ENCODE results near the gene MCM9. TPM values are rescaled to one million over a fixed set of nuclear protein-coding genes. Genes with fewer than 3 reads are reported as not detected.

Gene MCM9
- total RNA-seq, 1 experiment from 2014 or later: 18.6 TPM

- no peaks in the 10 kb centered on the region for H3K9me3 Mint-ChIP-seq
- H2BK12ac ChIP-seq (ENCODE audit: insufficient read length, low read depth, low read length): no peak overlapping the region
- H4K91ac ChIP-seq (ENCODE audit: insufficient read length, low read depth, low read length): no peak overlapping the region
- H3K23me2 ChIP-seq (ENCODE audit: insufficient read length, low read depth, low read length, poor library complexity, severe bottlenecking): no peaks in the 10 kb centered on the region
- no peak overlapping the region for H2AFZ ChIP-seq (ENCODE audit: low read length)
- no peaks in the 10 kb centered on the region for H3K79me2 ChIP-seq (ENCODE audit: insufficient read depth, low read length)
- no peak overlapping the region for H3K4ac ChIP-seq (ENCODE audit: low read depth, low read length)
- no CpG with 5 or more reads among the region's 2 CpGs for WGBS (ENCODE audit: extremely low coverage, insufficient read length, low lambda C conversion rate)
- no peak overlapping the region for H2BK20ac ChIP-seq (ENCODE audit: low read depth, low read length, poor library complexity, severe bottlenecking)
- H3K9ac ChIP-seq (ENCODE audit: extremely low read depth, insufficient read length, low read length): no peak overlapping the region
- H3K27ac ChIP-seq (ENCODE audit: insufficient read length, low read depth, low read length): no peak overlapping the region
- no peak overlapping the region for H3K4me2 ChIP-seq (ENCODE audit: insufficient read depth, insufficient read length, low read length)
- no peak for DNase-seq
- no peaks in the 10 kb centered on the region for H3K9me3 ChIP-seq (ENCODE audit: control insufficient read depth, low read depth, low read length)
- no peaks in the 10 kb centered on the region for H3K27me3 ChIP-seq (ENCODE audit: insufficient read depth, low read length)
- H3K4me1 ChIP-seq (ENCODE audit: insufficient read depth, low read length): no peaks in the 10 kb centered on the region
- H3T11ph ChIP-seq (ENCODE audit: low read length): no peak overlapping the region
- no peak overlapping the region for H2BK120ac ChIP-seq (ENCODE audit: low read depth, low read length, poor library complexity, severe bottlenecking)
- no peak overlapping the region for H3K14ac ChIP-seq (ENCODE audit: insufficient read depth, low read length)
- no peak overlapping the region for H2AK5ac ChIP-seq (ENCODE audit: insufficient read length, low read length)
- no peak overlapping the region for H3K23ac ChIP-seq (ENCODE audit: insufficient read length, low read depth, low read length)
- no peaks in the 10 kb centered on the region for H4K20me1 ChIP-seq (ENCODE audit: control insufficient read depth, insufficient read depth, insufficient read length)
- H4K5ac ChIP-seq (ENCODE audit: insufficient read length, low read depth, low read length): no peak overlapping the region
- H3K4me1 Mint-ChIP-seq: peaks cover 0 to 2% of the 10 kb centered on the region in 2 experiments; a peak in 1 of 4 replicates
- no peak overlapping the region for H3K4me3 Mint-ChIP-seq
- H3K18ac ChIP-seq (ENCODE audit: insufficient read length, low read depth, low read length): no peak overlapping the region
- TF ChIP-seq, protein P1, sequence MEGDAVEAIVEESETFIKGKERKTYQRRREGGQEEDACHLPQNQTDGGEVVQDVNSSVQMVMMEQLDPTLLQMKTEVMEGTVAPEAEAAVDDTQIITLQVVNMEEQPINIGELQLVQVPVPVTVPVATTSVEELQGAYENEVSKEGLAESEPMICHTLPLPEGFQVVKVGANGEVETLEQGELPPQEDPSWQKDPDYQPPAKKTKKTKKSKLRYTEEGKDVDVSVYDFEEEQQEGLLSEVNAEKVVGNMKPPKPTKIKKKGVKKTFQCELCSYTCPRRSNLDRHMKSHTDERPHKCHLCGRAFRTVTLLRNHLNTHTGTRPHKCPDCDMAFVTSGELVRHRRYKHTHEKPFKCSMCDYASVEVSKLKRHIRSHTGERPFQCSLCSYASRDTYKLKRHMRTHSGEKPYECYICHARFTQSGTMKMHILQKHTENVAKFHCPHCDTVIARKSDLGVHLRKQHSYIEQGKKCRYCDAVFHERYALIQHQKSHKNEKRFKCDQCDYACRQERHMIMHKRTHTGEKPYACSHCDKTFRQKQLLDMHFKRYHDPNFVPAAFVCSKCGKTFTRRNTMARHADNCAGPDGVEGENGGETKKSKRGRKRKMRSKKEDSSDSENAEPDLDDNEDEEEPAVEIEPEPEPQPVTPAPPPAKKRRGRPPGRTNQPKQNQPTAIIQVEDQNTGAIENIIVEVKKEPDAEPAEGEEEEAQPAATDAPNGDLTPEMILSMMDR (conservative IDR thresholded peaks at IDR 0.05): no peak
- H3K36me3 Mint-ChIP-seq (ENCODE audit: insufficient read depth in 1 of 3, low read depth in 3 of 3): peaks cover 0 to 2% (median 0%) of the 10 kb centered on the region in 3 experiments; a peak in 2 of 7 replicates
- no peak overlapping the region for H3K56ac ChIP-seq (ENCODE audit: insufficient read length, low read depth, low read length)
- no peak overlapping the region for H2BK15ac ChIP-seq (ENCODE audit: low read depth, low read length)
- no peak overlapping the region for H3K27ac Mint-ChIP-seq
- H3K27me3 Mint-ChIP-seq (ENCODE audit: low read depth): no peaks in the 10 kb centered on the region
- no peak overlapping the region for H2BK5ac ChIP-seq (ENCODE audit: insufficient read length, low read length)
- H4K8ac ChIP-seq (replicated peaks; ENCODE audit: insufficient read length, low read depth, low read length): no peak overlapping the region
- H3K79me1 ChIP-seq (ENCODE audit: insufficient read depth, low read depth, low read length, poor library complexity, severe bottlenecking): no peaks in the 10 kb centered on the region
Observed at GRCh38 chr6:118965843-118966370, 30.9 kb upstream of the MCM9 start.

Data from H9 (cell line).